HG03103 (cell line): ENCODE results near the gene TMEM218.
A peak's percentile ranks its signal among the peaks of the same experiment; 100 is the strongest.
"Not testable (repeated sequence)": the region's sequence is repeated elsewhere in the genome, so short reads cannot be mapped to it uniquely, and the experiment has no call there.

Experiments
- ATAC-seq: cut with Tn5 transposase; IDR thresholded peaks from one replicate; pipeline ENCODE4 v1.9.1; 2021; ENCODE audit warnings: low read depth; ENCODE audit not compliant: unreplicated experiment

Gene TMEM218

GRCh38 chr11:125062218-125062930 lies 49.1 kb downstream of the TMEM218 start:
- ATAC-seq = peak; percentile 4

- no peak for ATAC-seq
Observed at GRCh38 chr11:125061281-125061680, 50.1 kb downstream of the TMEM218 start.

GRCh38 chr11:125057693-125058016 lies 53.8 kb downstream of the TMEM218 start:
- ATAC-seq = no peak

GRCh38 chr11:125056931-125057692 lies 54.3 kb downstream of the TMEM218 start:
- no peak for ATAC-seq

GRCh38 chr11:125056111-125056510 lies 55.3 kb downstream of the TMEM218 start:
- not testable (repeated sequence) for ATAC-seq

- no peak for ATAC-seq
Observed at GRCh38 chr11:125055107-125055715, 56.2 kb downstream of the TMEM218 start.

GRCh38 chr11:125053167-125053566 lies 58.3 kb downstream of the TMEM218 start:
- no peak for ATAC-seq

GRCh38 chr11:125052047-125052446 lies 59.4 kb downstream of the TMEM218 start:
- no peak for ATAC-seq

GRCh38 chr11:125049164-125049792 lies 62.1 kb downstream of the TMEM218 start:
- no peak for ATAC-seq
